SU-DHL-6 (cell line): ENCODE results near the gene DHX38.

ENCODE experiments used
- H2AFZ ChIP-seq: fragments of 200-600 bp; sonication (generic); 2 replicates; pipeline ENCODE4 v1.6.1; 2014; ENCODE audit warnings: low read depth, mild to moderate bottlenecking, moderate library complexity, mixed read lengths, antibody characterized with exemption, low read length; ENCODE audit not compliant: severe bottlenecking
- H3F3A ChIP-seq: fragments of 200-600 bp; shearing (Covaris generic); 2 replicates; pipeline ENCODE4 v1.6.0; 2016; ENCODE audit warnings: antibody characterized with exemption, mild to moderate bottlenecking; ENCODE audit not compliant: insufficient read depth
- H3K27ac ChIP-seq: fragments of 200-600 bp; sonication (generic); 2 replicates; pipeline ENCODE4 v1.5.1; 2016; ENCODE audit warnings: low read depth, mild to moderate bottlenecking, low read length, moderate library complexity, mixed read lengths
- H3K27me3 ChIP-seq: fragments of 200-600 bp; sonication (generic), shearing (Covaris generic); 2 replicates; pipeline ENCODE4 v1.6.0; 2014; ENCODE audit warnings: mild to moderate bottlenecking, low read length
- H3K36me3 ChIP-seq: fragments of 200-600 bp; sonication (generic); 2 replicates; pipeline ENCODE4 v1.6.1; 2014; ENCODE audit warnings: mild to moderate bottlenecking, low read length, mixed read lengths
- H3K4me2 ChIP-seq: fragments of 300-600, 200-600 bp; shearing (Covaris generic), sonication (generic); 2 replicates; pipeline ENCODE4 v1.6.0; 2014; ENCODE audit warnings: low read length, low read depth, mild to moderate bottlenecking; ENCODE audit not compliant: poor library complexity, severe bottlenecking
- H3K4me3 ChIP-seq: fragments of 200-600 bp; sonication (generic); 2 replicates; pipeline ENCODE4 v1.5.1; 2014; ENCODE audit warnings: antibody characterized with exemption, low read length, mild to moderate bottlenecking, mixed read lengths; ENCODE audit not compliant: insufficient read depth, poor library complexity, severe bottlenecking
- H3K79me2 ChIP-seq: fragments of 200-600 bp; sonication (generic); 2 replicates; pipeline ENCODE4 v1.6.1; 2014; ENCODE audit warnings: mild to moderate bottlenecking, low read length, moderate library complexity; ENCODE audit not compliant: insufficient read depth
- H3K9ac ChIP-seq: fragments of 200-600 bp; sonication (generic); 2 replicates; pipeline ENCODE4 v1.7.0; 2014; ENCODE audit warnings: mild to moderate bottlenecking, low read length
- H3K9me2 ChIP-seq: fragments of 200-600 bp; sonication (generic); replicated peaks from 2 replicates; pipeline ENCODE4 v1.6.1; 2014; ENCODE audit warnings: low read length; ENCODE audit not compliant: insufficient read depth
- H3K9me3 ChIP-seq: fragments of 200-600 bp; sonication (generic); 2 replicates; pipeline ENCODE4 v1.6.1; 2014; ENCODE audit warnings: low read length, mixed read lengths; ENCODE audit not compliant: insufficient read depth
- H4K20me1 ChIP-seq: fragments of 200-600 bp; sonication (generic); 2 replicates; pipeline ENCODE4 v1.6.1; 2014; ENCODE audit warnings: low read depth, mild to moderate bottlenecking, antibody characterized with exemption, low read length, moderate library complexity, mixed read lengths
- EZH2phosphoT487 ChIP-seq: fragments of 200-600 bp; sonication (generic), shearing (Covaris generic); conservative IDR thresholded peaks from 2 replicates; pipeline ENCODE4 v1.6.1; 2018; ENCODE audit warnings: mild to moderate bottlenecking, antibody characterized with exemption, low read length, moderate library complexity, mixed read lengths
- TF ChIP-seq, protein P1 (sequence below): fragments of 200-600 bp; sonication (generic); IDR thresholded peaks from one replicate; pipeline ENCODE4 v1.5.1; 2017; ENCODE audit warnings: antibody characterized with exemption, mild to moderate bottlenecking, low read length, moderate library complexity; ENCODE audit not compliant: insufficient read depth, poor library complexity, severe bottlenecking

DHX38 gene

DNA sequence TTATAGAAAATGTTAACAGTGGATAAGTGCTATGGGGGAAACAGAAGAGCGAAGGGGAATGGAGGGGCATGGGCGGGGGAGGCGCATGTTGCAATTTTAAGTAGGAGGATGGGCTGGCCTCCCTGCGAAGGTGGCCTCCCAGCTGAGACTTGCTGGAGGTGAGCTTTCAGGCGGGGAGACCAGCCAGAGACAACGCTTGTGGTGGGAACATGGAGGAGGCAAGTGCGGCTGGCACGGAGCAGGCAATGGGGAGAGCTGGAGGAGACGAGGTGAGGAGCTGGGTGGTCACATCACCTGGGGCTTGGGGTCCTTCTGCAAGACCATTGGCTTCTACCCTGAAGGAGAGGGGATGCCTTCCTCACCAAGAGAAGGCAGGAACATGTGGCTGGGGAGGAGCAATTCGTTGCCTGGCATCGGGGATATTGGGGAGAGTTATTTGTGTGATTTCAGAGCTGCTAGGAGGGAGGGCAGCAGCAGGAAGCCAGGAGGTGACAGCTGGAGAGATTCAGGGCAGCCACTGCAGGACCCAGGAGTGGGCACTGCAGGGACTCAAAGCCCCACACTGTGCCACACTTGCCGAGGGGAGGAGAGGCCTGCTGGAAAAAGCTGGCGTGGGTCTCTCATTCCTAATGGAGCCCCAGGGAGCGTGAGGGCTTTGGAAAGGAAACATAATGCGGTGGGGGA lies 43.9 kb downstream of the DHX38 start:
- Histone ChIP-seq H3K79me2 (no peaks in the 10 kb centered on the region), H3K4me2 (no peak overlapping the region), H3K9me2 (no peaks in the 10 kb centered on the region)

DNA sequence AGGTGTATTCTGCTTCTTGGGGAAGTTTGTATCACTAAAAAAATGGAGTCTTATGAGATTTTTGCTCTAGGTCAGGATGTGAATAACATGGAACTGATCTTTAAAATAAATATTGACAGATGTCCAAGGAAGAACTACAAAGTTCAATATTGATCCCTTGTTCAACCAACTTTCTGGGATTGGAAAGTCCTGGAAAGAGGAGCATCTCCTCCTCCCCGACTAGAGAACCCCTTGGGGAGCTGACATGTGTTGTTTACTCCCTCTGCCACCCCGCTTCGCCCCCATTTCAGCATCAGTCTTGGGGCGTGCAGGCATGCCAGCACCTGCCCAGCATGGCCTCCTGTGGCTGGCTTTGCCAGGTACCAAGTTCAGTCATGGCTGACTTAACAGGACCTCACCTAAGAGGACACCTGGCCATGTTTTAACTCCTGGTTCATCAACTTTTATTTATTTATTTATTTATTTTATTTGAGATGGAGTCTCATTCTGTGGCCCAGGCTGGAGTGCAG lies 44.5 kb downstream of the DHX38 start:
- no peaks in the 10 kb centered on the region for H3K36me3 ChIP-seq
- H3K4me3 ChIP-seq = no peak overlapping the region

More for the DNA sequence above, 43.9 kb downstream of the DHX38 start:
- Histone ChIP-seq H3K4me3 (no peak overlapping the region), H4K20me1 (no peaks in the 10 kb centered on the region), H2AFZ (no peak overlapping the region), H3K9me3 (no peaks in the 10 kb centered on the region), H3K36me3 (no peaks in the 10 kb centered on the region), H3K27me3 (no peaks in the 10 kb centered on the region), H3K9ac (no peak overlapping the region), H3F3A (no peaks in the 10 kb centered on the region), H3K27ac (no peak overlapping the region)
- TF ChIP-seq EZH2phosphoT487 = no peak
- TF ChIP-seq, protein P1, sequence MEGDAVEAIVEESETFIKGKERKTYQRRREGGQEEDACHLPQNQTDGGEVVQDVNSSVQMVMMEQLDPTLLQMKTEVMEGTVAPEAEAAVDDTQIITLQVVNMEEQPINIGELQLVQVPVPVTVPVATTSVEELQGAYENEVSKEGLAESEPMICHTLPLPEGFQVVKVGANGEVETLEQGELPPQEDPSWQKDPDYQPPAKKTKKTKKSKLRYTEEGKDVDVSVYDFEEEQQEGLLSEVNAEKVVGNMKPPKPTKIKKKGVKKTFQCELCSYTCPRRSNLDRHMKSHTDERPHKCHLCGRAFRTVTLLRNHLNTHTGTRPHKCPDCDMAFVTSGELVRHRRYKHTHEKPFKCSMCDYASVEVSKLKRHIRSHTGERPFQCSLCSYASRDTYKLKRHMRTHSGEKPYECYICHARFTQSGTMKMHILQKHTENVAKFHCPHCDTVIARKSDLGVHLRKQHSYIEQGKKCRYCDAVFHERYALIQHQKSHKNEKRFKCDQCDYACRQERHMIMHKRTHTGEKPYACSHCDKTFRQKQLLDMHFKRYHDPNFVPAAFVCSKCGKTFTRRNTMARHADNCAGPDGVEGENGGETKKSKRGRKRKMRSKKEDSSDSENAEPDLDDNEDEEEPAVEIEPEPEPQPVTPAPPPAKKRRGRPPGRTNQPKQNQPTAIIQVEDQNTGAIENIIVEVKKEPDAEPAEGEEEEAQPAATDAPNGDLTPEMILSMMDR = no peak

DNA sequence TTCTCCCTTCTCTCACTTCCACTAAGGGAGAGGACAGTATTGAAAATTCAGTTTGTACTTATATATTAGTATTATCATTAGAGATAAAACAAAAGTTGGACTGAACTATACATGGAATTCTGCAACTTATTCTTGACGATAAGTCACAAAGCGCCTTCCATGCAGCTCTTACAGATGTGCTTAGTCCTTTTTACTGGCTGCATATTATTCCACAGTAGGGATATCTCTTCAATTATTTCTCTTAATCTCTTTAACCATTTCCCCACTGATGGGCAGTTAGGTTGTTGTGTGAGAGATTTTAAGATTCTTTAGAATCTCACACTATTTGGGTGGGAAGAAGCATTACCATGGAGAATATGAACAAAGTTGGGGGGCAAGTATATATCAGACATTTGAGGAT lies 46.3 kb downstream of the DHX38 start:
- Histone ChIP-seq H3K79me2 (no peaks in the 10 kb centered on the region), H3K4me2 (no peak overlapping the region), H3K9ac (no peak overlapping the region), H3K36me3 (no peaks in the 10 kb centered on the region), H3K9me2 (no peaks in the 10 kb centered on the region), H3K4me3 (no peak overlapping the region), H3F3A (no peaks in the 10 kb centered on the region), H4K20me1 (no peaks in the 10 kb centered on the region), H3K27me3 (no peaks in the 10 kb centered on the region), H2AFZ (no peak overlapping the region), H3K9me3 (no peaks in the 10 kb centered on the region), H3K27ac (no peak overlapping the region)
- TF ChIP-seq, protein P1 = no peak
- no peak for TF ChIP-seq EZH2phosphoT487

More for the DNA sequence above, 44.5 kb downstream of the DHX38 start:
- Histone ChIP-seq H3K27me3 (no peaks in the 10 kb centered on the region), H2AFZ (no peak overlapping the region), H3K9me3 (no peaks in the 10 kb centered on the region), H3K9ac (no peak overlapping the region), H3K27ac (no peak overlapping the region), H3K4me2 (no peak overlapping the region), H3F3A (no peaks in the 10 kb centered on the region), H4K20me1 (no peaks in the 10 kb centered on the region), H3K9me2 (no peaks in the 10 kb centered on the region), H3K79me2 (no peaks in the 10 kb centered on the region)
- TF ChIP-seq, protein P1 = no peak
- no peak for TF ChIP-seq EZH2phosphoT487
